HG03175 (cell line): Measurements from ENCODE around the gene TSPOAP1.
"Not testable (repeated sequence)": the region's sequence is repeated elsewhere in the genome, so short reads cannot be mapped to it uniquely, and the experiment has no call there.

Source experiments
- ATAC-seq: cut with Tn5 transposase; IDR thresholded peaks from one replicate; pipeline ENCODE4 v1.9.1; 2021; ENCODE audit warnings: mild to moderate bottlenecking, moderate library complexity; ENCODE audit not compliant: unreplicated experiment

Gene TSPOAP1

GRCh38 chr17:58362368-58363014, 33.9 kb upstream of the TSPOAP1 start:
- no peak for ATAC-seq

- no peak for ATAC-seq
Measured at GRCh38 chr17:58360296-58361063, 31.9 kb upstream of the TSPOAP1 start.

- ATAC-seq, result no peak
Measured at GRCh38 chr17:58358408-58359172, 30.0 kb upstream of the TSPOAP1 start.

GRCh38 chr17:58357312-58358297, 29.0 kb upstream of the TSPOAP1 start:
- no peak for ATAC-seq

DNA sequence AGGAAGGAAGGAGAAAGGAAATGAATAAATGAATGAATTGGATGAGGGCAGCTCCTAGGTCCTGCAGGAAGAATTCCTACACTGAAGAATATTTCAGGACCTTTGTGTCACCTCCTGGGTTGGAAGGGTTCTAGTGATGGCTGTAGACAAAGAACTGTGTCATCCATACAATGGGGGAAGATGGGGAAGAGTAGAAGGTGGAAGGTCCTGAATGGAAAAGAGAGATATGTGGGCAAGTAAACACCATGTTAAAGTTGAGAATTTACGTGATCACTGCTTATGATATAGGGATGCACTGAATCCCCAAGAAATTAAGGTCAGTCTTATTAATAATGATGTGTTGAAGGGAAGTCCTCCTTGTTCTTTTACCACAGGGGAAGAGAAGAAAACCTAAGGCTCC, 27.6 kb upstream of the TSPOAP1 start:
- ATAC-seq, result no peak

DNA sequence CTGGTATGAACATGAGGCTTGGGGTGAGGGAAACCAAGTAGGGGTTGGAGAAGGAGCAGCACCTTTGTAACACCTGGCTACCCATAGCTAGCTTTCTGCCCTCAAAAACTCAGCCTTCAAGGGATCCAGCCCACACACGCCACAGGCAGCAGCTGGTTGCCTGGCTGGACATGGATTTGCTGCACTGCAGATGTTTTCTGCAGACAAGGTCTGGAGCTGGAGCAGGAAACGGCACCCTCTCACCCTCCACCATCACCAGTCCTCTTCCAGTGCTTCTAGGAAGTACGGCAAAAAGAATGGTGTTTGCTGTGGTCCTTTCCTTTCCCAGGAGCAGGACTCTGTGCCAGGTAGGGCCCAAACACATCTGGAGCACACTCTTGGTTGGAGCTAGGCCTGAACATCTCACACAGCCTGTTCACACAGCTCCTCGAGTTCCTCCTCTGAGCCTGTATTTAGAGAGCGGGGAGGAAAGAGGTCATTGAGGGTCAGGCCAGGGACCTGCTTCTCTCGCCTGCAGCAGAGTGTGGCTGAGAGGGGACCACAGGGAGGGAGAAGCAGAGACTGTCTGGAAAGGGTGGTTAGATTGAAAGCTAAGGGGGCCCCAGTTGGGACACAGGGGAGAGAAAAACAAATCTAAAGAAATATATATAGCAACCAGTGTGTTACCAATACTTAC, 26.1 kb upstream of the TSPOAP1 start:
- ATAC-seq, result no peak

- ATAC-seq, result no peak
Measured at GRCh38 chr17:58353389-58353825, 24.8 kb upstream of the TSPOAP1 start.

- ATAC-seq, result no peak
Measured at GRCh38 chr17:58352596-58353388, 24.2 kb upstream of the TSPOAP1 start.

DNA sequence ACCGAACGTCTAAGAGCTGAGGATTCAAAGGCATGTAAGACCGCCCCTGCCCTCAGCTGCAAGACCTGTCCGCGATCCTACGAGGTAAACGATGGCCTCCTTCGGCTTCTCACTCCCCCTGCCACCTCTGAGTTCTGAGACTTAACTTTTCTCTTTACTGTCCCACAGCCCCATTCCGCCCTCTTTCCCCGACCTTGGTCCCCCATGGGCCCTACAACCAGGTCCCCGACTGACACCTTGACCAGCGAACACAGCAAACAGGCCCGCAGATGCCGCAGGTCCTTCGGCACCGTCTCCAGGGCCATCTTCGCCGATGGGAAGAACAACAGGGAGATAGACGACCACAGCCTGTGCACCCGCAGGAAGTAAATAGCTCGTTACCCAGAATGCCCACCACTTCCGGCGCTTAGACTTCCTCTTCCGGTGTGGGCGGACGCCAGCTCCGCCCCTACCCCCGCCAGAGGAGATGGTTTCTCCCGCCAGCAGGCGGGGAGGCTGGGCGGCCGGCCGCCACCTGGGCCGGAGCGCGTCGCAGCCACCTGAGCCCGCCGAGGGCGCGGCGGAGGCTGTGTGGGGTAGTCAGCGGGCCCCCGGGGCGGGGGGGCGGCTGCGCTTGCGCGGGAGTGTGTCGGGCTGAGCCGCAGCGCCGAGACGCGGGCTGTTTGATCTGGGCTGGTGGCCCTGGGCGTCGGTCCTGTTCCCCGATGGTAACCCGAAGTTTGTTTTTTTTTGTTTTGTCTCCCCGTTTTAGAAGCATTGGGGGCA, 23.4 kb upstream of the TSPOAP1 start, which contains the start of gene SUPT4H1:
SUPT4H1 (minus strand) TSS at position 371 of the 765 bp plus-strand sequence; CDS start at position 305, 66 bp downstream.
- peak; percentile 92 for ATAC-seq

DNA sequence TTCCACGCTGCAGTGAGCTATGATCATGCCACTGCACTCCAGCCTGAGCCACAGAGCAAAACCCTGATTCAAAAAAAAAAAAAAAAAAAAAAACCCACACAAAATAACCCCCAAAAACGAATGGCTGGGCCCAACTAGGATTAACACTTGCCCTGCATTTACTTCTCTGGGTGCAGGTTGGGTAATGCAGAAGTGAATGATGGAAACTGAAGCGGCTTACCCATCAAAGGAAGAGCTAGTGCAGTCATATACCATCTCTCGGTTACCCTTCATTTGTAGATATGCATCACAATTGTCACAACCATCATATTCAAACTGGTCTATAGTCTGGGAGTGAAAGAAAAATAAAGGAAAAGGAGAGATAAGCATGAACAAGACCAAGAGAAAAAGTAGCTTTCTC, 22.6 kb upstream of the TSPOAP1 start:
- ATAC-seq, result no peak

- no peak for ATAC-seq
Measured at GRCh38 chr17:58348038-58348437, 19.4 kb upstream of the TSPOAP1 start.

DNA sequence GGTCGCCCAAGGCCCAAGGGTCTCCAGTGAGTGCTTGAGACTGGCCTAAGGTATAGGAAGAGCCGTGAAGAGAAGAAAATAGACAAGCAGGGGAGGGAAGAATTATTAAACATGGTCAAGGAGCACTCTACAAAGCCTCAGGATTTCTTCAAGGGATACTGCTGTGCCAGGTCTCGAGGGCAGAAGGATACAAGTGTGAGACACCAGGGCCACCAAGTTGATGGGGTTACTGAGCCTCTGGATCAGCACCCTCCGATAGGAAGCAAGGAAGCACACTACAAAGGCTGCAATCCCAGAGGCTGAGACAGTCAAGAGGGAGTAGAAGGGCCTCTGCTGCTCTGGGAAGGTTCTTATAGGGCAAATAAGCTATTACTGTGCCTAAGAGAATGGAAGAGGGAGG, 16.9 kb upstream of the TSPOAP1 start:
- no peak for ATAC-seq

DNA sequence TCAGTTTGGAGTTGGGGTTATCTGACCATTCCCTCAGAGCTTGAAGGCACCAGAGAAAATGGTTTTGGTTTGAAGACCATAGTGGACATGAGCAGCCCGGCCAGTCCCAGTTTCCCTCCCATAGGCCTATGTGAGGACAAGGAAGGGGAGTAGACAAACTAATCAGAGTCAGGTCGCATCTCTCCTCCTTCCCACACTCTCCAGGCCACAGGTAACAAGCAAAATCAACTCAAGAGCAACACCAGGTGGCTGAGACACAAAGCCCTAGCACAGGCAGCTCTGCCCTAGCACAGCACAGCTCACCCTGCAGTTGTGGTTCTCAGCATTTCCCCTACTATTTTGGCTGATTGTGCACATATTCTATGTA, 16.2 kb upstream of the TSPOAP1 start:
- peak; percentile 49 for ATAC-seq

DNA sequence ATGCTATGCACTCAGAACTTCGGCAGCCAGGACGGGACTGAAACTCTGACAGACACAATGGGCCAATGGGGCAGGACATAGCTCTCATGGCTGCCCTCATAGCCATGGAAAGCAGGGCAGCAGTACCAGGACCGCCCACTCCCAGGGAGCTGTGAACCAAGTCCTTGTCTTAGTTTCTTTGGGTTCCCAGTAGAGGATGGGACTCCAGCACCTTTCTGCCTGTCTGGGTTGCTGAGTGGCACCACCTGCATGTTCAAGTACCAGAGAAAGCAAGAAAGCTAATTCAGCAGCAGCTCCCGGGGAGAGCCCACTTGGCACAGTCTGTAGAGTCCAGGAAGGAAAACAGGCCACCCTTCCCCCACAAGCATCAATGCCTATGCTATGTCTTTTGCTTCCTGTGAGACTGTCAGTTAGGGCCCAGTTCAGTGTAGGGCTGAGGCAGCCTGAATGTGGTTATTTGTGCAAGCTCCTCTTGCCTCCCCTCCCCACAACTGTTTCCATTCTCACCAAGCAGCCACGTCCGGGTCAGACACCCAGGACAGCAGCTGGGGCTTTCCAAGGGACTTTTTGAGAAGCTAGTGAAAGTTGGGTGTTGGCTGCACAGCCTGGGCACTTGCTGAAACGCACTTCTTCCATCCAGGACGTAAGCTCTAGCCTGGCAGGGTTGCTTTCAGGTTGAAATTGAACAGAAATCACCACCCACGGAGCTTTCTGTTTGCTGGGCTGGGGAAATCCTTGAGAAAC, 15.6 kb upstream of the TSPOAP1 start:
- peak; percentile 86 for ATAC-seq

DNA sequence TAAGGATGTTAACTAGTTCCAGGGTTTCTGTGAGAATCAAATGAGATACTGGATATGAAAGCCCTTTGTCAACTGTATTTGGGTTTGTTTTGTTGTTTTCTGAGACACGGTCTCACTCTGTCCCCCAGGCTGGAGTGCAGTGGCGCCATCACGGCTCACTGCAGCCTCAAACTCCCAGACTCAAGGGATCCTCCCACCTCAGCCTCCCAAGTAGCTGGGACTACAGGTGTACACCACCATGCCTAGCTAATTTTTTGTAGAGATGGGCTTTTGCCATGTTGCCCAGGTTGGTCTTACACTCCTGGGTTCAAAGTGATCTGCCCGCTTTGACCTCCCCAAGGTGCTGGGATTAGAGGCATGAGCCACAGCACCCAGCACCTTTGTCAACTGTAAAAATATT, 14.5 kb upstream of the TSPOAP1 start:
- no peak for ATAC-seq

- no peak for ATAC-seq
Measured at GRCh38 chr17:58341861-58342475, 13.4 kb upstream of the TSPOAP1 start.

- ATAC-seq, result not testable (repeated sequence)
Measured at GRCh38 chr17:58341136-58341860, 12.7 kb upstream of the TSPOAP1 start.
